Activated CD4-positive, alpha-beta T cell treated with anti-CD3 and anti-CD28 coated beads, Interleukin-2, amount 50 U/mL, for 16 hours (primary cell): ENCODE results near the gene WDFY4.

Experiments used
- DNase-seq: peaks from one replicate; pipeline ENCODE4 v3.0.0-alpha.2; 2020

WDFY4 gene

GRCh38 chr10:48924988-48925387 is 240.3 kb downstream of the WDFY4 start:
- no peak for DNase-seq

GRCh38 chr10:48926255-48926654 is 241.6 kb downstream of the WDFY4 start:
- no peak for DNase-seq

- DNase-seq: no peak
These were observed 242.3 kb downstream of the WDFY4 start for GRCh38 chr10:48926764-48927540.

- no peak for DNase-seq
These were observed 244.8 kb downstream of the WDFY4 start for GRCh38 chr10:48929413-48929990.

GRCh38 chr10:48931188-48931587 is 246.5 kb downstream of the WDFY4 start:
- DNase-seq: no peak

- DNase-seq: no peak
These were observed 248.4 kb downstream of the WDFY4 start for GRCh38 chr10:48932831-48933664.

- DNase-seq: no peak
These were observed 250.2 kb downstream of the WDFY4 start for GRCh38 chr10:48934672-48935501.

- no peak for DNase-seq
These were observed 250.9 kb downstream of the WDFY4 start for GRCh38 chr10:48935577-48935976.

GRCh38 chr10:48937796-48938195 is 253.1 kb downstream of the WDFY4 start:
- no peak for DNase-seq

- DNase-seq: no peak
These were observed 253.6 kb downstream of the WDFY4 start for GRCh38 chr10:48938281-48938680.

- no peak for DNase-seq
These were observed 254.4 kb downstream of the WDFY4 start for GRCh38 chr10:48938990-48939536.

GRCh38 chr10:48939790-48940325 is 255.2 kb downstream of the WDFY4 start, which contains the start of gene LRRC18:
Gene LRRC18 (minus strand): TSS chr10:48939840. CDS start chr10:48914155, 25,685 bp downstream.
- no peak for DNase-seq

- DNase-seq: no peak
These were observed 255.7 kb downstream of the WDFY4 start for GRCh38 chr10:48940372-48940771.

- DNase-seq: no peak
These were observed 256.3 kb downstream of the WDFY4 start for GRCh38 chr10:48940958-48941357.

- DNase-seq: no peak
These were observed 256.9 kb downstream of the WDFY4 start for GRCh38 chr10:48941427-48942075.

GRCh38 chr10:48943096-48943495 is 258.4 kb downstream of the WDFY4 start:
- no peak for DNase-seq

- no peak for DNase-seq
These were observed 259.5 kb downstream of the WDFY4 start for GRCh38 chr10:48944171-48944570.

GRCh38 chr10:48945441-48946130 is 260.9 kb downstream of the WDFY4 start:
- DNase-seq: no peak

GRCh38 chr10:48946332-48946731 is 261.7 kb downstream of the WDFY4 start:
- no peak for DNase-seq

- no peak for DNase-seq
These were observed 262.3 kb downstream of the WDFY4 start for GRCh38 chr10:48946891-48947500.
